IMR-90 (cell line): ENCODE results near the gene CRNN. TPM values are rescaled to one million over a fixed set of nuclear protein-coding genes. Genes with fewer than 3 reads are reported as not detected.

ENCODE experiments used
- ATAC-seq: fragments of 200-7000 bp; cut with Tn5 transposase; 2 replicates; pipeline ENCODE4 v1.9.1; 2020; ENCODE audit warnings: low read depth, mild to moderate bottlenecking, moderate library complexity
- BruUV-seq: library from RNA; stranded (reverse); fragments of 400-500 nt; replicated peaks from 2 replicates; lab custom pipeline; 2021; lab: Mats Ljungman, UMichigan
- CTCF ChIA-PET: fragments of 300-600 bp; formaldehyde crosslinking; extraction: SDS; loops from one replicate; lab custom pipeline; 2021; ENCODE audit warnings: antibody characterized with exemption; lab: Yijun Ruan, JAX
- POLR2A ChIA-PET: fragments of 300-600 bp; sonication (Branson Sonifier 250); formaldehyde crosslinking; loops from one replicate; lab custom pipeline; 2022; ENCODE audit warnings: antibody characterized with exemption; ENCODE audit not compliant: unreplicated experiment; lab: Charles Lee
- DNase-seq: peaks from one replicate; pipeline ENCODE4 v3.0.0; 2013
- H2AFZ ChIP-seq: replicated peaks from 2 replicates; pipeline ENCODE3; 2013; ENCODE audit warnings: low read length, mild to moderate bottlenecking; ENCODE audit not compliant: poor library complexity
- H2AK5ac ChIP-seq: 2 replicates; pipeline ENCODE4 v1.6.1; 2013; ENCODE audit warnings: low read depth, low read length, inconsistent platforms
- H2AK9ac ChIP-seq: replicated peaks from 2 replicates; pipeline ENCODE3; 2013; ENCODE audit warnings: mild to moderate bottlenecking, low read depth, low read length, moderate library complexity; ENCODE audit not compliant: poor library complexity
- H2BK120ac ChIP-seq: 2 replicates; pipeline ENCODE4 v1.6.1; 2013; ENCODE audit warnings: low read depth, low read length, inconsistent platforms
- H2BK15ac ChIP-seq: 3 replicates; pipeline ENCODE4 v1.6.1; 2013; ENCODE audit warnings: low read depth, low read length, inconsistent platforms
- H2BK20ac ChIP-seq: 2 replicates; pipeline ENCODE4 v1.6.1; 2013; ENCODE audit warnings: low read depth, mild to moderate bottlenecking, inconsistent platforms, low read length, moderate library complexity
- H2BK5ac ChIP-seq: 2 replicates; pipeline ENCODE4 v1.6.1; 2013; ENCODE audit warnings: mild to moderate bottlenecking, low read depth, low read length, inconsistent platforms; ENCODE audit not compliant: poor library complexity, severe bottlenecking
- H3K14ac ChIP-seq: replicated peaks from 2 replicates; pipeline ENCODE4 v1.6.1; 2013; ENCODE audit warnings: low read depth, low read length, inconsistent platforms
- H3K18ac ChIP-seq: 2 replicates; pipeline ENCODE4 v1.6.1; 2013; ENCODE audit warnings: low read depth, low read length, control low read depth
- H3K23ac ChIP-seq: 2 replicates; pipeline ENCODE4 v1.6.1; 2013; ENCODE audit warnings: low read depth, low read length, inconsistent platforms
- H3K27ac ChIP-seq: 2 replicates; pipeline ENCODE4 v1.5.1; 2013; ENCODE audit warnings: mild to moderate bottlenecking, control low read depth, low read length; ENCODE audit not compliant: insufficient read depth
- H3K27me3 ChIP-seq: 2 replicates; pipeline ENCODE4 v1.6.1; 2013; ENCODE audit warnings: low read length; ENCODE audit not compliant: control insufficient read depth, insufficient read depth
- H3K36me3 ChIP-seq: 2 replicates; pipeline ENCODE4 v1.6.1; 2013; ENCODE audit warnings: low read length, mixed read lengths; ENCODE audit not compliant: control insufficient read depth, insufficient read depth
- H3K4ac ChIP-seq: 2 replicates; pipeline ENCODE4 v1.6.1; 2013; ENCODE audit warnings: low read depth, low read length, inconsistent platforms
- H3K4me1 ChIP-seq: 2 replicates; pipeline ENCODE4 v1.6.1; 2013; ENCODE audit warnings: low read length, mixed read lengths; ENCODE audit not compliant: control insufficient read depth, insufficient read depth
- H3K4me2 ChIP-seq: 2 replicates; pipeline ENCODE4 v1.6.1; 2013; ENCODE audit warnings: low read depth, mild to moderate bottlenecking, control low read depth, low read length, moderate library complexity
- H3K4me3 ChIP-seq: 2 replicates; pipeline ENCODE4 v1.5.1; 2013; ENCODE audit warnings: low read depth, mild to moderate bottlenecking, control low read depth, low read length, moderate library complexity; ENCODE audit not compliant: insufficient read depth
- H3K56ac ChIP-seq: 2 replicates; pipeline ENCODE4 v1.6.1; 2013; ENCODE audit warnings: low read length, inconsistent platforms; ENCODE audit not compliant: insufficient read depth; ENCODE audit errors: extremely low read depth
- H3K79me1 ChIP-seq, 2 experiments: 2 replicates each; pipeline ENCODE4 v1.6.1; 2013; ENCODE audit warnings: low read length in 2 of 2, inconsistent platforms in 1 of 2, low read depth in 1 of 2
- H3K9ac ChIP-seq: 2 replicates; pipeline ENCODE4 v1.6.1; 2013; ENCODE audit warnings: low read depth, low read length, control low read depth
- H3K9me1 ChIP-seq: 2 replicates; pipeline ENCODE4 v1.6.1; 2013; ENCODE audit warnings: low read length, inconsistent platforms; ENCODE audit not compliant: insufficient read depth
- H3K9me3 ChIP-seq: 2 replicates; pipeline ENCODE4 v1.6.1; 2013; ENCODE audit warnings: low read length; ENCODE audit not compliant: control insufficient read depth, insufficient read depth
- H4K20me1 ChIP-seq: 2 replicates; pipeline ENCODE4 v1.6.1; 2013; ENCODE audit warnings: low read length, inconsistent platforms; ENCODE audit not compliant: insufficient read depth
- H4K5ac ChIP-seq: 2 replicates; pipeline ENCODE4 v1.6.1; 2013; ENCODE audit warnings: mild to moderate bottlenecking, low read depth, low read length, control low read depth
- H4K8ac ChIP-seq, 2 experiments: 2 replicates each; pipeline ENCODE4 v1.6.1; 2013; ENCODE audit warnings: low read depth in 2 of 2, low read length in 2 of 2, control low read depth in 1 of 2, inconsistent platforms in 1 of 2
- H4K91ac ChIP-seq: 2 replicates; pipeline ENCODE4 v1.6.1; 2013; ENCODE audit warnings: low read depth, low read length, inconsistent platforms; ENCODE audit not compliant: insufficient read depth
- BHLHE40 ChIP-seq: fragments of 150-350 bp; IDR thresholded peaks from 2 replicates; pipeline ENCODE4 v1.6.1; 2016; ENCODE audit warnings: mild to moderate bottlenecking, low read depth, low read length
- CEBPB ChIP-seq: IDR thresholded peaks from 2 replicates; pipeline ENCODE4 v1.6.1; 2012; ENCODE audit warnings: low read depth, low read length, improper control_type of control experiment
- CHD1 ChIP-seq: IDR thresholded peaks from 2 replicates; pipeline ENCODE4 v1.6.1; 2012; ENCODE audit warnings: low read depth, low read length, improper control_type of control experiment
- CTCF ChIP-seq: conservative IDR thresholded peaks from 2 replicates; pipeline ENCODE4 v1.5.1; 2012; ENCODE audit warnings: mild to moderate bottlenecking, low read depth, low read length, improper control_type of control experiment
- ELK1 ChIP-seq: fragments of 150-350 bp; IDR thresholded peaks from 2 replicates; pipeline ENCODE4 v1.6.1; 2016; ENCODE audit warnings: low read depth, mild to moderate bottlenecking, low read length, moderate library complexity, borderline replicate concordance
- FOS ChIP-seq: fragments of 150-350 bp; IDR thresholded peaks from 2 replicates; pipeline ENCODE4 v1.6.1; 2016; ENCODE audit warnings: low read depth, low read length
- MAFK ChIP-seq: IDR thresholded peaks from 2 replicates; pipeline ENCODE4 v1.6.1; 2012; ENCODE audit warnings: low read depth, low read length, improper control_type of control experiment
- MAZ ChIP-seq: IDR thresholded peaks from 2 replicates; pipeline ENCODE4 v1.6.1; 2012; ENCODE audit warnings: low read depth, mild to moderate bottlenecking, low read length, improper control_type of control experiment, moderate library complexity, borderline replicate concordance
- MXI1 ChIP-seq: IDR thresholded peaks from 2 replicates; pipeline ENCODE4 v1.6.1; 2012; ENCODE audit warnings: low read depth, mild to moderate bottlenecking, low read length, moderate library complexity, borderline replicate concordance
- NFE2L2 ChIP-seq: fragments of 150-350 bp; IDR thresholded peaks from 2 replicates; pipeline ENCODE4 v1.6.1; 2016; ENCODE audit warnings: low read depth, mild to moderate bottlenecking, low read length
- POLR2A ChIP-seq: IDR thresholded peaks from 2 replicates; pipeline ENCODE4 v1.6.1; 2012; ENCODE audit warnings: mild to moderate bottlenecking, low read depth, low read length
- RAD21 ChIP-seq: IDR thresholded peaks from 2 replicates; pipeline ENCODE4 v1.6.1; 2012; ENCODE audit warnings: low read length, improper control_type of control experiment
- RCOR1 ChIP-seq: IDR thresholded peaks from 2 replicates; pipeline ENCODE4 v1.6.1; 2012; ENCODE audit warnings: mild to moderate bottlenecking, low read length, improper control_type of control experiment; ENCODE audit not compliant: insufficient replicate concordance
- RFX5 ChIP-seq: IDR thresholded peaks from 2 replicates; pipeline ENCODE4 v1.8.0; 2012; ENCODE audit warnings: low read depth, mild to moderate bottlenecking, low read length, moderate library complexity
- SMC3 ChIP-seq: fragments of 150-350 bp; IDR thresholded peaks from 2 replicates; pipeline ENCODE4 v1.6.1; 2016; ENCODE audit warnings: low read depth, mild to moderate bottlenecking, antibody characterized with exemption, low read length, moderate library complexity
- USF2 ChIP-seq: fragments of 150-350 bp; IDR thresholded peaks from 2 replicates; pipeline ENCODE4 v1.6.1; 2017; ENCODE audit warnings: mild to moderate bottlenecking, antibody characterized with exemption, low read length, low read depth
- WGBS, 2 experiments: methylation state at CpG; one replicate each; pipeline versions ENCODE4 v1.1.5 to v1.1.7; 2013; ENCODE audit warnings: missing lambda C conversion rate in 2 of 2; ENCODE audit not compliant: insufficient read length in 1 of 2; ENCODE audit errors: extremely low coverage in 2 of 2; 5-methylcytosine and 5-hydroxymethylcytosine counted together
- dilution Hi-C: fragments of 300-500 bp; cut with HindIII; formaldehyde crosslinking; loops from one replicate; pipeline ENCODE4 v1.14.3; 2018; ENCODE audit warnings: low sequenced_read_pairs; ENCODE audit not compliant: unreplicated experiment
- in situ Hi-C: fragments of 300-500 bp; cut with MboI; formaldehyde crosslinking; loops from 3 replicates; pipeline ENCODE4 v1.14.3; 2019; ENCODE audit warnings: low sequenced_read_pairs, inconsistent platforms, mixed read lengths
- intact Hi-C: fragments of 100-400 bp; cut with micrococcal nuclease; formaldehyde crosslinking; loops from 2 replicates; pipeline ENCODE4 v1.10.0; 2022
- polyA plus RNA-seq, 3 experiments: library from polyadenylated mRNA; depleted of rRNA; stranded (reverse); fragments of >200 nt; gene quantifications; 2 replicates each; pipeline ENCODE4 v1.2.3, GENCODE V29; 2012; ENCODE audit warnings: low replicate concordance in 1 of 3
- total RNA-seq: library from RNA; depleted of rRNA; stranded (reverse); fragments of >200 nt; gene quantifications from 2 replicates; pipeline ENCODE4 v1.2.3, GENCODE V29; 2012

Gene CRNN
- total and polyA plus RNA-seq, 2 of the 4 experiments (the other 2 are of a cell fraction) = not detected

GRCh38 chr1:152374451-152374850 is 39.6 kb downstream of the CRNN start:
- no peaks in the 10 kb centered on the region for H3K4me1 ChIP-seq
- no peaks in the 10 kb centered on the region for H3K79me1 ChIP-seq
- in situ Hi-C loops (no loop called here), intact Hi-C loops (no loop called here), dilution Hi-C loops (no loop called here)
- no peak overlapping the region for H2BK20ac ChIP-seq
- POLR2A ChIA-PET = no interaction called here
- H3K4me2 ChIP-seq = no peak overlapping the region
- no peak overlapping the region for H3K9ac ChIP-seq
- H3K23ac ChIP-seq = no peak overlapping the region
- no peak overlapping the region for H2BK120ac ChIP-seq
- H2AFZ ChIP-seq = no peak overlapping the region
- H4K5ac ChIP-seq = no peak overlapping the region
- WGBS, 2 experiments = 60% methylated on average over 2 of the region's 3 CpGs; no CpG with 5 or more reads in 1 of the 2 experiments
- no peak overlapping the region for H2AK9ac ChIP-seq
- H3K27ac ChIP-seq = no peak overlapping the region
- no peaks in the 10 kb centered on the region for H3K9me1 ChIP-seq
- no peak overlapping the region for H2BK5ac ChIP-seq
- TF ChIP-seq FOS = no peak
- no peak for TF ChIP-seq BHLHE40
- TF ChIP-seq NFE2L2 = no peak
- TF ChIP-seq MXI1 = no peak
- TF ChIP-seq CHD1 = no peak
- TF ChIP-seq POLR2A = no peak
- TF ChIP-seq RCOR1 = no peak
- TF ChIP-seq MAZ = no peak
- TF ChIP-seq SMC3 = no peak
- TF ChIP-seq MAFK = no peak
- TF ChIP-seq CEBPB = no peak
- no peak for TF ChIP-seq RAD21
- TF ChIP-seq ELK1 = no peak
- no peak for TF ChIP-seq RFX5
- TF ChIP-seq CTCF = no peak
- no peak for TF ChIP-seq USF2
- no peaks in the 10 kb centered on the region for H3K36me3 ChIP-seq
- CTCF ChIA-PET = no interaction called here
- H3K56ac ChIP-seq = no peak overlapping the region
- no peak overlapping the region for H3K4me3 ChIP-seq
- H3K9me3 ChIP-seq = no peaks in the 10 kb centered on the region
- H3K18ac ChIP-seq = no peak overlapping the region
- no peaks in the 10 kb centered on the region for H3K27me3 ChIP-seq
- ATAC-seq = no peak
- no peak overlapping the region for H4K91ac ChIP-seq
- no peak overlapping the region for H2BK15ac ChIP-seq
- no peak overlapping the region for H3K14ac ChIP-seq
- BruUV-seq = no TSS peak
- H4K8ac ChIP-seq = no peak overlapping the region
- no peak overlapping the region for H3K4ac ChIP-seq
- H2AK5ac ChIP-seq = no peak overlapping the region
- no peak for DNase-seq
- no peaks in the 10 kb centered on the region for H4K20me1 ChIP-seq
